A673 (cell line): ENCODE data around the gene URB1.

Experiments
- EZH2 ChIP-seq: fragments of 200-600 bp; sonication (generic); IDR thresholded peaks from 2 replicates; pipeline ENCODE4 v1.6.1; 2017; ENCODE audit warnings: borderline replicate concordance, low read depth, mild to moderate bottlenecking, mixed read lengths, antibody characterized with exemption, low read length; ENCODE audit not compliant: poor library complexity, severe bottlenecking
- TF ChIP-seq, protein P1 (sequence below): fragments of 300-800, 200-600 bp; sonication (generic); conservative IDR thresholded peaks from 2 replicates; pipeline ENCODE4 v1.5.1; 2017; ENCODE audit warnings: low read depth, mild to moderate bottlenecking, antibody characterized with exemption, low read length, moderate library complexity, mixed read lengths

DNA sequence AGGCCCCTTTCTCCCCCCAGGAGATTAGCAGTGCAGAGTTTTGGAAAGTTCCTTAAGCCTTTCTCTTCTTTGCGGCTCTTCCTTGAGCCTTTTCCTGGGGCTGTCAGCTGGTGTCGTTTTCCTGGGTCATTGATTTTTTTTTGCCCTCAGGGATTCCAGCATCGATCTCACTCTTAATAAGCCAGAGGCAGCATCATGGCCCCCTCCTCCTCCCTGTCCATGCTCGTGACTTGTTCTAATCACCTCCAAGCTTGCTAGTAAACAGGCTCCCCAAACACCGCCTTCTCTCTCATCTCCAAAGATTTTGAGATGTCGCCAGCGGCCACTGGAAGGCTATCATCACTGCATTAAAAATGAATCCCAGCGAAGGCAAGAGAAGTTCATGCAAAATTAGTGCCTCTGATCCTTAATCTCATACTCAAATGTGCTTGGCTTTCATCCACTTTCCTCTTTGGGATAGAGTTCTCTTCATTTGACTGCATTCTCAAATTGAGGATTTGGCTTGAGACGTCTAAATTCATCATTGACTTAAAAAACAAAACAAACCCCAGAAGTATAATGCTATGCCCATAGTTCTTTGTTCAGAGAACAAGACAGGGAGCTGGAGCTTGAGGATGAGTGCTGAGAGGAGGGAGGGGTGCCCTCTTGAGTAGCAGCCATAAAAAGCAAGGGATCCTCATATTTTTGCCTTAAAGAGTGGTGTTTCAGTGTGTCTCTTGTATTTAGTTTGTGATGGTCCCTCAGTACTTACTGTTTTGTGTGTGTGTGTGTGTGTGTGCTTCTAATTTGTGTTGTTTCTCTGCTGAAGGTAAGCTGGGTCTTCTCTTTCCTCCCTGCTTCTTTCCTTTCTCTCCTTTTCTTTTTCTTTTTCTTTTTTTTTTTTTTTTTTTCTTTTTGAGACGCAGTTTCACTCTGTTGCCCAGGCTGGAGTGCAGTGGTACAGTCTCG lies 22.9 kb upstream of the URB1 start:
- TF ChIP-seq, protein P1, sequence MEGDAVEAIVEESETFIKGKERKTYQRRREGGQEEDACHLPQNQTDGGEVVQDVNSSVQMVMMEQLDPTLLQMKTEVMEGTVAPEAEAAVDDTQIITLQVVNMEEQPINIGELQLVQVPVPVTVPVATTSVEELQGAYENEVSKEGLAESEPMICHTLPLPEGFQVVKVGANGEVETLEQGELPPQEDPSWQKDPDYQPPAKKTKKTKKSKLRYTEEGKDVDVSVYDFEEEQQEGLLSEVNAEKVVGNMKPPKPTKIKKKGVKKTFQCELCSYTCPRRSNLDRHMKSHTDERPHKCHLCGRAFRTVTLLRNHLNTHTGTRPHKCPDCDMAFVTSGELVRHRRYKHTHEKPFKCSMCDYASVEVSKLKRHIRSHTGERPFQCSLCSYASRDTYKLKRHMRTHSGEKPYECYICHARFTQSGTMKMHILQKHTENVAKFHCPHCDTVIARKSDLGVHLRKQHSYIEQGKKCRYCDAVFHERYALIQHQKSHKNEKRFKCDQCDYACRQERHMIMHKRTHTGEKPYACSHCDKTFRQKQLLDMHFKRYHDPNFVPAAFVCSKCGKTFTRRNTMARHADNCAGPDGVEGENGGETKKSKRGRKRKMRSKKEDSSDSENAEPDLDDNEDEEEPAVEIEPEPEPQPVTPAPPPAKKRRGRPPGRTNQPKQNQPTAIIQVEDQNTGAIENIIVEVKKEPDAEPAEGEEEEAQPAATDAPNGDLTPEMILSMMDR, result no peak
- no peak for TF ChIP-seq EZH2
